Measurements from ENCODE around the gene ARPC2.

DNA sequence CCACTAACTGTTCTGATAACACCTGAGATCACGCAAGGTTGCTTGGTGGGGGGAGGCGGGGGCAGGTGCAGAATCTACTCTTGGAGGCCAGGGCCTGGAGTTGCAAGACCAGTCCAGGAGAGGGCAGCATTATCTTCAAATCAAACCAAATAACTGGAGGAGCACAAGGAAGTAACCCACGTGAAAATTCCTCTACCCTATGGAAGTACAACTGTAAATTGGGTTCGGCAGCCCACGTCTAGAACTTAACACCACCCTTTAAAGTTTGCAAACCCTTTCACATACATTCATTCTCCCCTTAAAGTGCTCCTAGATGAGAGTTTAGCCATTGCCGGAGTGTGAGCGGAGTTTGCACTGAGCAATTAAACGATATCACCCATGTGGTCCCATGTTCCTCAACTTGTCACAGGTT lies 30.6 kb upstream of the ARPC2 start:
- TF ChIP-seq POLR2A (IDR thresholded peaks at IDR 0.05; ENCODE audit: low read length) (no peak), GATA1 (IDR thresholded peaks at IDR 0.05; ENCODE audit: low read depth, low read length) (no peak)
